ENCODE data around the gene MRPL14.

MRPL14 gene

DNA sequence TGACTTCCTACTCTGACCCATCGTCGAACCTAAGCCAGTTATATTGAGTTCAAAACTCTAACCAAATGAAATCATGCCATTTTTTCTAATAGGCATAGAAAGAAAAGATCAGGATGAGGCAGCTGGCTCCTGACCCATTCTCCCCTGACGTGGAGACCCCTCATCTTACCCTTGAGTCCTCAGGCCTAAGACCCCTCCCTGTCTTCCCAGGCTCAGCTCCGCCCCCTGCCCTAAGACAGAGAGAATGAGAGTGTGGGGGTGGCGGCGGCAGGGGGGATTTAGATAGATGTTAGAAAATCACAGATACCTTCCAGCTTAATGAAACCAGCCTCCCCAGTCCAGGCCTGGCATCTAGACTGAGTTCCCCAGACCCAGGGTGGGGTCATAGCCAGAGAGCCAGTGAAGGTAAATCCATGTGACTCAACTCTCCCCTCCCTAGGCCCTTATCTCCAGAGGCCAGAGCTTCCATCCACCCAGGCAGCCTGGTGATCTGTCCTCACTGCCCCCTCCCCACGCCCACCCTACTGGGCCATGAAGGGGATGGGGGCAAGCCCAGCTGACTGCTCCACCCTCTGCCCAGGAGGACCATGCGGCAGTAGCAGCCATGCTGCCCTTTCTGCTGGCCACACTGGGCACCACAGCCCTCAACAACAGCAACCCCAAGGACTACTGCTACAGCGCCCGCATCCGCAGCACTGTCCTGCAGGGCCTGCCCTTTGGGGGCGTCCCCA lies 6.9 kb upstream of the MRPL14 start:
- Histone ChIP-seq H3F3A (ENCODE audit: insufficient read depth, low read length) (no peaks in the 10 kb centered on the region), H3K9ac (ENCODE audit: low read length) (no peak overlapping the region), H3K4me1 (ENCODE audit: low read length) (no peaks in the 10 kb centered on the region), H3K4me2 (ENCODE audit: low read depth, low read length) (no peak overlapping the region), H3K9me3 (replicated peaks; ENCODE audit: insufficient read depth, low read length) (no peaks in the 10 kb centered on the region), H2AFZ (ENCODE audit: low read length) (no peak overlapping the region), H4K20me1 (ENCODE audit: insufficient read depth, low read length) (no peaks in the 10 kb centered on the region), H3K27me3 (replicated peaks; ENCODE audit: insufficient read depth, low read length) (no peaks in the 10 kb centered on the region), H3K27ac (ENCODE audit: low read length) (no peak overlapping the region), H3K79me2 (ENCODE audit: low read length) (0 out of 2 replicates have a peak, but pooled peaks cover 3% of the 10 kb centered on the region), H3K4me3 (ENCODE audit: low read length) (no peak overlapping the region), H3K9me2 (replicated peaks; ENCODE audit: insufficient read depth, low read length) (no peaks in the 10 kb centered on the region), H3K36me3 (replicated peaks; ENCODE audit: insufficient read depth, low read length) (no peaks in the 10 kb centered on the region)
- DNase-seq: no peak
- no peak for TF ChIP-seq EZH2phosphoT487 (IDR thresholded peaks at IDR 0.05; ENCODE audit: low read length)
- no peak for TF ChIP-seq EZH2 (optimal IDR thresholded peaks at IDR 0.05; ENCODE audit: low read depth, low read length)
- TF ChIP-seq, protein P1, sequence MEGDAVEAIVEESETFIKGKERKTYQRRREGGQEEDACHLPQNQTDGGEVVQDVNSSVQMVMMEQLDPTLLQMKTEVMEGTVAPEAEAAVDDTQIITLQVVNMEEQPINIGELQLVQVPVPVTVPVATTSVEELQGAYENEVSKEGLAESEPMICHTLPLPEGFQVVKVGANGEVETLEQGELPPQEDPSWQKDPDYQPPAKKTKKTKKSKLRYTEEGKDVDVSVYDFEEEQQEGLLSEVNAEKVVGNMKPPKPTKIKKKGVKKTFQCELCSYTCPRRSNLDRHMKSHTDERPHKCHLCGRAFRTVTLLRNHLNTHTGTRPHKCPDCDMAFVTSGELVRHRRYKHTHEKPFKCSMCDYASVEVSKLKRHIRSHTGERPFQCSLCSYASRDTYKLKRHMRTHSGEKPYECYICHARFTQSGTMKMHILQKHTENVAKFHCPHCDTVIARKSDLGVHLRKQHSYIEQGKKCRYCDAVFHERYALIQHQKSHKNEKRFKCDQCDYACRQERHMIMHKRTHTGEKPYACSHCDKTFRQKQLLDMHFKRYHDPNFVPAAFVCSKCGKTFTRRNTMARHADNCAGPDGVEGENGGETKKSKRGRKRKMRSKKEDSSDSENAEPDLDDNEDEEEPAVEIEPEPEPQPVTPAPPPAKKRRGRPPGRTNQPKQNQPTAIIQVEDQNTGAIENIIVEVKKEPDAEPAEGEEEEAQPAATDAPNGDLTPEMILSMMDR (IDR thresholded peaks at IDR 0.05; ENCODE audit: low read length): no peak

DNA sequence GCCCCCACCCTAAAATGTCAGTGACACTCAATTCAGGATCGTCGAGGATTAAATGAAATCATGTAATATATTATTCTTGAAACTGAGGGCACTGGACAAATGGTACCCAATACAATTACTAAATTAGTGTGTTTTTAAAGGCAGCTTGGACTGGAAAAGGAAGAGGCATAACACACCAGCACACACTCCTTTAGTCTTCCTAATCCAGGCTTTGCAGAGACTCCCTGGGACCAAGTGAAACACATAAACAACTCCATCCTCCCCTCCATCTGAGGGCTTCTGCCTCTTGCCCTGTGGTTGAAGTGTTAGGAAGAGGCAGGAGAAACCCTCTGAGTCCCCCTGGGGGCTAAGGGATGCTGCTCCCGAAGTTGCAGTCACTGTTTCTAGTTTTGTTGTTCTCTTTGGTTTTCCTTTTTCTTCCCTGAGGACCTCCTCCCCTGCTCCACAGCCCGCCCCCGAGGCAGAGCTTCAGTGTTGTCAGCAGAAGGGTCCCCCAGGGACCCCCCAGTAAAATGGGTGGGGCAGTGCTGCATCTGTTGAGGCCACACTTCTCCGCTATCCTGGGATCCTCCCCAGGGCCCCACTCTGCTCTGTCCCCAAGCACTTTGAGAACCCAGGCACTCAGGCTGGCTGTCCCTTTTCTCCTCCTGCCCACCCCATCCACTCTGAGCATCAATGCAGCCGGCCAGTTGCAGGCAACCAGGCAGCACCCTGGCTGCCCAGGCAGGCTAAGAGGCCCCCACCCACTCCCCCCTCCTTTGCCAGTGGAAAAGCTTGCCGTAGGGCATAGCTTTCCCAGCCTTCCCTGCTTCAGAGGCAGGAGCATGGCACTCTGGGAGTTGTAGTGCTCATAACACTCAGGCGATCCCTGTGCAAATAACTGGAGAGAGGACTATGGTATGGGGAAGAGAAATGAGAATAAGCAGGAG lies 6.0 kb upstream of the MRPL14 start:
- no peak overlapping the region for H3K4me3 ChIP-seq (ENCODE audit: low read length)
- H3K79me2 ChIP-seq (ENCODE audit: low read length): peaks cover 8% of the 10 kb centered on the region
- no peaks in the 10 kb centered on the region for H3K4me1 ChIP-seq (ENCODE audit: low read length)
- no peak overlapping the region for H3K27ac ChIP-seq (ENCODE audit: low read length)
- no peak overlapping the region for H3K4me2 ChIP-seq (ENCODE audit: low read depth, low read length)
- no peaks in the 10 kb centered on the region for H3K27me3 ChIP-seq (replicated peaks; ENCODE audit: insufficient read depth, low read length)
- no peaks in the 10 kb centered on the region for H3K9me3 ChIP-seq (replicated peaks; ENCODE audit: insufficient read depth, low read length)
- TF ChIP-seq EZH2phosphoT487 (IDR thresholded peaks at IDR 0.05; ENCODE audit: low read length): no peak
- TF ChIP-seq, protein P1 (IDR thresholded peaks at IDR 0.05; ENCODE audit: low read length): no peak
- no peak for TF ChIP-seq EZH2 (optimal IDR thresholded peaks at IDR 0.05; ENCODE audit: low read depth, low read length)
- no peaks in the 10 kb centered on the region for H4K20me1 ChIP-seq (ENCODE audit: insufficient read depth, low read length)
- no peak overlapping the region for H3K9ac ChIP-seq (ENCODE audit: low read length)
- no peaks in the 10 kb centered on the region for H3F3A ChIP-seq (ENCODE audit: insufficient read depth, low read length)
- H3K9me2 ChIP-seq (replicated peaks; ENCODE audit: insufficient read depth, low read length): no peaks in the 10 kb centered on the region
- no peak overlapping the region for H2AFZ ChIP-seq (ENCODE audit: low read length)
- no peaks in the 10 kb centered on the region for H3K36me3 ChIP-seq (replicated peaks; ENCODE audit: insufficient read depth, low read length)
- no peak for DNase-seq

DNA sequence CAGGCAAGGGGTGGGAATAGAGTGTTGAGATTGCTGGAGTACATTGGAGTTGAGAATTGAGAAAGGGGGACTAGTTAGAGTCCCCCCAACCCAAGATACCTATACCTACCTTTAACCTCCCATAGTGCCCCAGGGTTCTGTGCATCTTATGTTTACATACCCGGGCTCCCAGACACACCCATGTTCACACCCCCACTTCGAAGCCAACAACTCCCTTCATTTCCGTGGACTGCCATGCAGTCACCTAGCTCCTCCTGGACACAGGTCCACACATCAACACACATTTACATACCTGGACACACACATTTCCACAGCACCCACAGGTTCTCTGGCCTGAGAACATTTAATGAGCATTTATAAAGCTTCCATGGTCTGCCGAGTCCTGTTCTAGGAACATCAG lies 5.2 kb upstream of the MRPL14 start:
- H3K9me3 ChIP-seq (replicated peaks; ENCODE audit: insufficient read depth, low read length): no peaks in the 10 kb centered on the region
- no peaks in the 10 kb centered on the region for H4K20me1 ChIP-seq (ENCODE audit: insufficient read depth, low read length)
- no peaks in the 10 kb centered on the region for H3K27me3 ChIP-seq (replicated peaks; ENCODE audit: insufficient read depth, low read length)
- H3K4me2 ChIP-seq (ENCODE audit: low read depth, low read length): no peak overlapping the region
- H3K36me3 ChIP-seq (replicated peaks; ENCODE audit: insufficient read depth, low read length): no peaks in the 10 kb centered on the region
- H3K4me1 ChIP-seq (ENCODE audit: low read length): no peaks in the 10 kb centered on the region
- no peak for TF ChIP-seq EZH2phosphoT487 (IDR thresholded peaks at IDR 0.05; ENCODE audit: low read length)
- TF ChIP-seq, protein P1 (IDR thresholded peaks at IDR 0.05; ENCODE audit: low read length): no peak
- no peak for TF ChIP-seq EZH2 (optimal IDR thresholded peaks at IDR 0.05; ENCODE audit: low read depth, low read length)
- no peak overlapping the region for H2AFZ ChIP-seq (ENCODE audit: low read length)
- no peaks in the 10 kb centered on the region for H3F3A ChIP-seq (ENCODE audit: insufficient read depth, low read length)
- H3K4me3 ChIP-seq (ENCODE audit: low read length): no peak overlapping the region
- H3K9me2 ChIP-seq (replicated peaks; ENCODE audit: insufficient read depth, low read length): no peaks in the 10 kb centered on the region
- no peak for DNase-seq
- no peak overlapping the region for H3K27ac ChIP-seq (ENCODE audit: low read length)
- no peak overlapping the region for H3K9ac ChIP-seq (ENCODE audit: low read length)
- peaks cover 15% of the 10 kb centered on the region for H3K79me2 ChIP-seq (ENCODE audit: low read length)

Measured in MM.1S (cell line).